Measurements from ENCODE around the gene INHBA.

Gene INHBA

GRCh38 chr7:41702635-41703371 lies at the start of gene INHBA:
Gene INHBA, minus strand, starts transcription at chr7:41703090. Its CDS starts 2,716 bp downstream, at chr7:41700374.
- no peak for DNase-seq (ENCODE audit: low read depth in 2 of 3, low spot score in 2 of 3)

GRCh38 chr7:41752615-41753014 lies 49.7 kb upstream of the INHBA start:
- no peak for DNase-seq (ENCODE audit: low read depth in 2 of 3, low spot score in 2 of 3)

- no peak for DNase-seq (ENCODE audit: low read depth in 2 of 3, low spot score in 2 of 3)
Measured at GRCh38 chr7:41750661-41751540, 48.0 kb upstream of the INHBA start.

GRCh38 chr7:41747961-41748360 lies 45.1 kb upstream of the INHBA start:
- no peak for DNase-seq (ENCODE audit: low read depth in 2 of 3, low spot score in 2 of 3)

DNA sequence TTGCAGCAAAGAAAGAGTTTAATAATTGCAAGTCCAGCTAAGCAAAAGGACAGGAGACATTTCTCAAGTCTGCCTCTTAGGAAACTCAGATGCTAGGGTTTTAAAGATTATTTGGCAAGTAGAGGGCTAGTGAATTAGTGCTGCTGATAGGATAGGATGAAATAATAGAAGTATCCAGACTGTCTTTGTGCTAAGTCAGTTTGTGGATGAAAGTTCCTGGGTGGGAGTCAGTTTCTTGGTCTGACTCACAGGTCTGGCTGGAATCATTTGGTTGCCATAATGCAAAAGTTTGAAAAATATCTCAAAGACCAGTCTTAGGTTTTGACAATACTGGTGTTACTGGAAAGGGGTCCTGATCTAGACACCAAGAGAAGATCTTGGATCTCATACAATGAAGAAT lies 42.6 kb upstream of the INHBA start:
- no peak for DNase-seq (ENCODE audit: low read depth in 2 of 3, low spot score in 2 of 3)

GRCh38 chr7:41744161-41744560 lies 41.3 kb upstream of the INHBA start:
- no peak for DNase-seq (ENCODE audit: low read depth in 2 of 3, low spot score in 2 of 3)

DNA sequence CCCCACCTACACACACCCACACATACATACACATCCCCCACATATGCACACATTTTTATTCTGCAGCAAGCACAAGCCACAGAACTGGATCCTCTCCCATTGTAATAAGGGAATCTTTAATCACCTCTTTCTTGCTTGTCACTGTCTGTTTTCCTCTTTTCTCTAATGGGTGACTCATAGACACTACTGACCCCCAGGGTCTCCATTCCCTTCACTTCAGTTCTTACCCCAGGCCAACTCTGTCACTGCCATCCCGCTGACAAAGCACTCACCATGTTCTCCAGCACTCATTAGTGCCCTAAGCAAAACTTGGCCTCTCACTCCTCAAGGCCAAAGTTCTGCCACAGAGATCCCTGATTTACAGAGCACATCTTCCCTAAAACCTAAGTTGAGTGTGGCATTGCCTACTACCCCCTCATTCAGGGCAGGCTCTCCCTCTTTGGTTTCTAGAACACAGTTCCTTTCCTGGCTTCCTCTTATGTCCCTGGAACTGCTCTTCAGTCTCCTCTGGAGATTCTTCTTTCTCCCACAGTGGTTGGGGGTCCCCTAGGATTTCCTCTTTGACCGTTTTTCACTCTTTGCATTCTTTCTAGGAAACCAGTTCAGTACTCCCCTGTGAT lies 39.6 kb upstream of the INHBA start:
- DNase-seq (ENCODE audit: low read depth in 2 of 3, low spot score in 2 of 3): no peak

GRCh38 chr7:41738806-41739205 lies 35.9 kb upstream of the INHBA start:
- no peak for DNase-seq (ENCODE audit: low read depth in 2 of 3, low spot score in 2 of 3)

DNA sequence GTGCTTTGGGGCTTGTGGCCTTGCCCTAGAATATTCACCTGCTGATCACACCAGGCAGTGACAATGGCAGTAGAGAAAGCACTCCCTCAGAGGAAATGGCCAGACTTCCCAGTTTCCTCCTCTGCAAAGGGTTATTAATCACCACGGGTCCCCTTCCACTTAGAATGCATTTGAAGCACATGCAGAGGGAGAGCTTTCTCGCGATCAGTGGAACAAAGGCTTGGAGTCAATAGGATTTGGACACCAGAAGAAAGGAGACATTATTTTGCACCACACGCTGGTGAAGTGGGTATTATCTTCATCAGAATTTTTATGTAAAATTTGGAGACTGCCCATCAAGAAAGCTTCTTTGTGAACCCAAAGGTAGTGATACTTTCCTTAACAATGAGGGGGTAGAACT lies 35.4 kb upstream of the INHBA start:
- DNase-seq (ENCODE audit: low read depth in 2 of 3, low spot score in 2 of 3): no peak

- DNase-seq (ENCODE audit: low read depth in 2 of 3, low spot score in 2 of 3): no peak
Measured at GRCh38 chr7:41735206-41735605, 32.3 kb upstream of the INHBA start.

- no peak for DNase-seq (ENCODE audit: low read depth in 2 of 3, low spot score in 2 of 3)
Measured at GRCh38 chr7:41732843-41733306, 30.0 kb upstream of the INHBA start.

- DNase-seq (ENCODE audit: low read depth in 2 of 3, low spot score in 2 of 3): no peak
Measured at GRCh38 chr7:41732436-41732785, 29.5 kb upstream of the INHBA start.

DNA sequence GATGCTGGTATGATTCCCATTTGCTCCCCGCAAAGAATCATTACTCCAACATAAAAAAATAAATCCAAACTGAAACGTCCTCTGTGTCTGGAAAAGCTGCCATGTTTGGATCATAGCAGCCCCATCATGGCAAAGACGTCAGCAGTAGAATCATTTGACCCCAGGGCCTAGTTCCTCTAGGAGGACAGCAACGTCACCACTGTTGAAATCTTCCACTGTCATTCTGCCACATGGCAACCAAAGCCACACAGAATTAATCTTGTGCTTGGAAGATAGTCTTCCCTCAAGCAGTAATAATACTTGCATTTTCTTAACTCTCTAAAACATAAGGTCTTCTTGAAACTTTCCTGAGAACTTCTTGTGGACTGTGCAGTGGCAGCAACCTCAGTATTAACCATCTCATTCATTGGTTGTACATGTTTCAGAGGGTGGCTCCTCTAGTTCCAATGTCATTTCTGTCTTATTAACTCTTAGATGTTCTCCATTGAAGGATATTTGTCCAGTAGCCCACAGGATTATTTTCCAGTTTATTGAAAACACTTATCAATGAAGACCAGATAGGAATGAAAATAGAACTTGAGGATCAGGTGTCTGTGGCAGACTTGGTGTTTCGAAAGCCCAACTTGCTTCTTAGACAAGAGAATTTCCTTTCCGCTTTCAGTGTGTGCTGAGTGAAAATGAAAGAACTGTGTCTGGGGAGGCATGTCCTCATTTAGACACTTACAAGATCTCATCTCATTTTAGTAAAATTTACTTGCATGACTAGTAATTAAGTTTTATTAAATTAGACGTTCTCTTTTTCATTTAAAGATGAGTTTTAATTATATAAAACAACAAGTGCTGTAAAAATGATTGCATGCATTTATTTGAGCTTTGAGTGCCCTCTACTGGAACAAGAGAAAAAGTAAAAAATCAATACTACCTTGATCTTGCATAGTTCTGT lies 28.9 kb upstream of the INHBA start:
- no peak for DNase-seq (ENCODE audit: low read depth in 2 of 3, low spot score in 2 of 3)

DNA sequence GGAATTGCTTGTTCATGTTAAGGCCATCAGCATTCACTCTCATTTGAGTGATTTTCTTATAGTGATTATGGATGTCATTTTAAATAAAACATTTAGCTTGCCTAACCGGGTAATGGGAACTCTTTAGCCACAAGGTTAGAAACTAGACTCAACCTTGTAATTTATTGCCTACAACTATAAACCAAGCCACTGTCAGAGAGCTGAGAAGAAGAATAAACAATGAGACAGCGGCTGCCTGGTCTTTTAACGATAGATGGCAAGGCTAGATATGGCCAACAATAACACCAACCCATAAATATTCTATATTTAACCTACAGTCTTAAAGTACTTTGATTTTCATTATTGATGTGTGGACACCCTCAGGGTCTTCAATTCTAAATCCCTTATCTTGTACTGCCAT lies 27.8 kb upstream of the INHBA start:
- DNase-seq (ENCODE audit: low read depth in 2 of 3, low spot score in 2 of 3): no peak

DNA sequence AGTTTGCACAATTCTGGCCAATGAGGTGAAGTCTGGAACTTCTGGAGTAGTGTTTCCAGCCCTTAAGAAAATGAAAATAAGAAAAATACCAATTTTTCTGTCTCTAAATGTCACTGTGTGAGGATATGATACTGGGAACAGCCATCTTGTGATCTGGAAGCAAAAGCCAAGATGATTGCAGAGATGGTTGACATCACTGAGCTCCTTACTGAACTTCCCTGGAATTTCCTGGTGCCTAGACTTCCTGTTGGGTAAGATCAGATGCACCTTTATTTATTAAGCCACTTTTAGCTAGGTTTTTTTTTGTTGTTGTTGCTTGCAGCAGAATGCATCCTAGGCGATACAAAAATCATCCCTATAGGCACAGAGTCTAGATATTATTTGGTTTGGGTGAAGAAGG lies 27.3 kb upstream of the INHBA start:
- no peak for DNase-seq (ENCODE audit: low read depth in 2 of 3, low spot score in 2 of 3)

DNA sequence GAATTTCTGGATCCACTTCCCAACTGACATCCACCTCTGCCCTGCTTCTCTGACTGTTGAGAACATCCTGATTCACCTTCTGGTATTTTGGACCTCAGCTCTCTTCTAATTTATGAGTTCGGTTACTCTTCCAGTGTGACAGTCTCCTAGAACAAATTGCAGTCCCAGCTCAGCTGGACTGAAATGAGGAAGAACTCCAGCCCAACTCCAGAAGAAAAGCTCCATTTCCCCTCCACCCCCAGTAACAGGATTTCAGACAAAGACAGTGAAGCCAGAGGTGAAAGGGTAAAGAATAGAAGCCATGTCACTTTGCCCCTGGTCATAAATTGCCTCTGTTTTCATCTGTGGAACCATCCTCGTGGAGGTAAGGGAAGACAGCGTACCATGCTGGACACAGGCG lies 26.2 kb upstream of the INHBA start:
- DNase-seq (ENCODE audit: low read depth in 2 of 3, low spot score in 2 of 3): no peak

- DNase-seq (ENCODE audit: low read depth in 2 of 3, low spot score in 2 of 3): no peak
Measured at GRCh38 chr7:41725013-41725412, 22.1 kb upstream of the INHBA start.

- DNase-seq (ENCODE audit: low read depth in 2 of 3, low spot score in 2 of 3): no peak
Measured at GRCh38 chr7:41720886-41721285, 18.0 kb upstream of the INHBA start.

- DNase-seq (ENCODE audit: low read depth in 2 of 3, low spot score in 2 of 3): no peak
Measured at GRCh38 chr7:41720046-41720445, 17.2 kb upstream of the INHBA start.

GRCh38 chr7:41716691-41717090 lies 13.8 kb upstream of the INHBA start:
- no peak for DNase-seq (ENCODE audit: low read depth in 2 of 3, low spot score in 2 of 3)

DNA sequence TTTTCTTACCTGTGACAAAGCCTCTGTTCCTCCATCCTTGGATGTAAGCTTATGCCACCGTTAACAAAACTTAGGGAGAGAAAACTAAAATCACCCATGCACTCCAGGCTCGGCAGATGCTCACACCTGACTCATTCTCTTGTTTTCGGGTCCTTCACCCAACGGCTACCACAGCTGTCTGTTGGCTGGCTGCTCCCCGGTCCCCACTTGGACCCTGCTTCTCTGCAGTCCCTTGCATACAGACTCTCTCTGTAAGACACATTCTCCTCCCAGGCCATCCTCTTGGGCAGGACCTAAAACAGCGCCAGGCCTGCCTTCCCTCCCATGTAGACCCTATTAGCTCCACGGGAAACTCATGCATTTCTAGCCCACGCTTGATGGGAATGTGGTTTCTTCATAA lies 12.1 kb upstream of the INHBA start:
- no peak for DNase-seq (ENCODE audit: low read depth in 2 of 3, low spot score in 2 of 3)
